Measurements from ENCODE around the gene GATB. TPM values are rescaled to one million over a fixed set of nuclear protein-coding genes. Genes with fewer than 3 reads are reported as not detected.

The GATB gene
- total and polyA plus RNA-seq, 11 donors: 32.8 to 182 (median 83.4) TPM

GRCh38 chr4:151629097-151629783, 131.6 kb downstream of the GATB start:
- DNase-seq (no peak), ATAC-seq (no peak)
- no peaks in the 10 kb centered on the region for H3K9me3 ChIP-seq
- no peak for TF ChIP-seq POLR2A (IDR thresholded peaks at IDR 0.05)
- no peak overlapping the region for H3K27ac ChIP-seq
- no peaks in the 10 kb centered on the region for H3K36me3 ChIP-seq
- H3K27me3 ChIP-seq: peaks cover 0 to 5% (median 0%) of the 10 kb centered on the region in 9 donors
- H3K4me1 ChIP-seq: no peaks in the 10 kb centered on the region
- intact Hi-C loops (cut with DNase I): no loop called here
- WGBS, 4 donors: 77 to 89% (median 84%) methylated on average over 10 of the region's 10 CpGs
- H3K4me3 ChIP-seq: no peak overlapping the region

- no peaks in the 10 kb centered on the region for H3K9me3 ChIP-seq
- H3K4me3 ChIP-seq: no peak overlapping the region
- peaks cover 0 to under 1% (median 0%) of the 10 kb centered on the region in 12 donors for H3K4me1 ChIP-seq
- DNase-seq (no peak), ATAC-seq (no peak)
- intact Hi-C loops (cut with DNase I): no loop called here
- 64 to 77% (median 71%) methylated on average over 5 of the region's 5 CpGs for WGBS, 4 donors
- no peaks in the 10 kb centered on the region for H3K36me3 ChIP-seq
- H3K27ac ChIP-seq: no peak overlapping the region
- no peak for TF ChIP-seq CTCF (IDR thresholded peaks at IDR 0.05)
- H3K27me3 ChIP-seq: peaks cover 0 to 5% (median 0%) of the 10 kb centered on the region in 9 donors
Observed at GRCh38 chr4:151628001-151628608, 132.7 kb downstream of the GATB start.

- WGBS, 4 donors: 34 to 73% (median 48%) methylated on average over 1 of the region's 1 CpG
- Histone ChIP-seq H3K36me3 (no peaks in the 10 kb centered on the region), H3K4me3 (no peak overlapping the region), H3K4me1 (peaks cover 0 to 5% (median 0%) of the 10 kb centered on the region in 12 donors), H3K27ac (no peak overlapping the region), H3K27me3 (peaks cover 0 to 5% (median 0%) of the 10 kb centered on the region in 9 donors), H3K9me3 (no peaks in the 10 kb centered on the region)
- no peak for TF ChIP-seq POLR2A (IDR thresholded peaks at IDR 0.05)
- TF ChIP-seq CTCF (IDR thresholded peaks at IDR 0.05): no peak
- intact Hi-C loops (cut with DNase I): no loop called here
- DNase-seq (no peak), ATAC-seq (no peak)
Observed at GRCh38 chr4:151627491-151627890, 133.3 kb downstream of the GATB start.

- ATAC-seq: no peak
- intact Hi-C loops (cut with DNase I): no loop called here
- 40 to 57% (median 53%) methylated on average over 3 of the region's 3 CpGs for WGBS, 4 donors
Observed at GRCh38 chr4:151626751-151627150, 134.1 kb downstream of the GATB start.

More at GRCh38 chr4:151626751-151627150, 134.1 kb downstream of the GATB start:
- no peak for DNase-seq
- H3K4me1 ChIP-seq: peaks cover 0 to 5% (median 0%) of the 10 kb centered on the region in 12 donors
- TF ChIP-seq POLR2A (IDR thresholded peaks at IDR 0.05) (no peak), CTCF (IDR thresholded peaks at IDR 0.05) (no peak)
- no peaks in the 10 kb centered on the region for H3K36me3 ChIP-seq
- H3K4me3 ChIP-seq: no peak overlapping the region
- H3K27me3 ChIP-seq: peaks cover 0 to 5% (median 0%) of the 10 kb centered on the region in 9 donors
- no peak overlapping the region for H3K27ac ChIP-seq
- no peaks in the 10 kb centered on the region for H3K9me3 ChIP-seq

All from heart left ventricle (tissue), 16 donors.